ENCODE measurements around the gene RAB20. TPM values are rescaled to one million over a fixed set of nuclear protein-coding genes. Genes with fewer than 3 reads are reported as not detected.

RAB20 gene
- total and polyA plus RNA-seq, 2 of the 8 experiments (the other 6 are each of a cell fraction or from before 2014, with no cell fraction given): 14.8 to 27.9 TPM

DNA sequence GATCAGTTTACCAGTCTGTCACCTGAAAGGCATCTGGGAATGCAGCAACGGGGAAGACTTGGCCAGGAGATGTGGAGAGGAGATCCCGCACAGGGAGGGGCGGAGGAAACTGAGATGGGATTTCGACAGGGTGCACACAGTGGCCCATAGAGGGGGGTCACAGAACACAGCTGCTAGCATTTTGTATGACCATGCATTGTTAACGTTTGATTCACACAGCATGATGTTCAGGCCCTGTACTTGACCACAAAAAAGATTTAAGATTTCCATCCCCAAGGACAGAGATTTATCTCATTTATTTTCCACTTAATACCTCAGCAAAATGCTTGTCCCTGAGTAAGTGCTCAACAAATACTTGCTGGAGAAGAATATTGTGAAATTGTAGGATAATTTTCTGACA, 63.2 kb downstream of the RAB20 start:
- Histone ChIP-seq H3K79me2 (ENCODE audit: control insufficient read depth in 1 of 2, insufficient read depth in 2 of 2, low read length in 2 of 2) (no peaks in the 10 kb centered on the region), H3K18ac (ENCODE audit: extremely low read depth, low read length) (no peak overlapping the region), H3K23ac (ENCODE audit: insufficient read length) (no peak overlapping the region), H3K4me2 (ENCODE audit: insufficient read depth in 1 of 2, low read depth in 2 of 2, low read length in 2 of 2) (no peak overlapping the region), H2BK120ac (replicated peaks; ENCODE audit: low read depth, low read length) (no peak overlapping the region), H3K9ac (replicated peaks in 1 of 4; ENCODE audit: extremely low read depth in 1 of 4, low read depth in 3 of 4, low read length in 3 of 4) (no peak overlapping the region), H2AFZ (ENCODE audit: low read length) (no peak overlapping the region), H3K27ac (ENCODE audit: low read depth, low read length) (no peak overlapping the region), H2BK12ac (ENCODE audit: low read depth, low read length) (no peak overlapping the region), H4K5ac (ENCODE audit: insufficient read length, low read depth, low read length) (no peak overlapping the region), H4K20me1 (replicated peaks in 1 of 2; ENCODE audit: control insufficient read depth in 1 of 2, insufficient read depth in 2 of 2, low read length in 2 of 2) (no peaks in the 10 kb centered on the region), H3K4ac (replicated peaks; ENCODE audit: insufficient read length, low read depth, low read length) (no peak overlapping the region), H3K27me3 (replicated peaks in 1 of 4; ENCODE audit: control insufficient read depth in 3 of 4, extremely low read depth in 1 of 4, insufficient read depth in 3 of 4, low read length in 3 of 4) (no peaks in the 10 kb centered on the region), H3K14ac (ENCODE audit: insufficient read length) (no peak overlapping the region), H3K4me1 (replicated peaks in 1 of 4; ENCODE audit: control insufficient read depth in 3 of 4, insufficient read depth in 4 of 4, low read length in 3 of 4) (no peaks in the 10 kb centered on the region), H3K36me3 (ENCODE audit: control insufficient read depth in 2 of 4, insufficient read depth in 4 of 4, low read length in 3 of 4) (peaks cover 5 to 63% (median 40%) of the 10 kb centered on the region in 4 experiments; a peak in 7 of 8 replicates), H2BK5ac (ENCODE audit: low read depth, low read length) (no peak overlapping the region), H3K23me2 (ENCODE audit: low read depth, low read length) (no peaks in the 10 kb centered on the region), H2BK15ac (ENCODE audit: low read length) (no peak overlapping the region), H4K91ac (replicated peaks; ENCODE audit: insufficient read length, low read length) (no peak overlapping the region), H3K79me1 (ENCODE audit: low read depth, low read length) (no peaks in the 10 kb centered on the region; the same call in 1 of the 2 replicates), H3K9me3 (ENCODE audit: insufficient read depth in 2 of 2, low read depth in 1 of 2, low read length in 1 of 2) (peaks cover 3 to 10% of the 10 kb centered on the region in 2 experiments; a peak in 2 of 4 replicates), H3K4me3 (ENCODE audit: extremely low read depth in 1 of 4, insufficient read depth in 2 of 4, low read depth in 3 of 4, low read length in 4 of 4) (no peak overlapping the region), H2BK20ac (ENCODE audit: low read length) (no peak overlapping the region), H3K56ac (replicated peaks; ENCODE audit: insufficient read length, low read depth, low read length) (no peak overlapping the region), H2AK5ac (ENCODE audit: low read depth, low read length) (no peak overlapping the region), H4K8ac (ENCODE audit: extremely low read depth, insufficient read depth, low read length) (no peak overlapping the region)
- CTCF ChIA-PET (ENCODE audit: partially characterized antibody): interaction anchor here (0.6 kb wide), 1 partner anchor 44 kb away, joined by 3 read pairs; no protein-coding TSS in a partner anchor
- DNase-seq (ENCODE audit: low read depth in 1 of 2, low spot score in 2 of 2) (no peak), FAIRE-seq (no peak)
- TF ChIP-seq HDAC2 (IDR thresholded peaks at IDR 0.05; ENCODE audit: borderline replicate concordance in 1 of 2, low read depth in 2 of 2, low read length in 2 of 2) (no peak), EZH2 (IDR thresholded peaks at IDR 0.05; ENCODE audit: low read depth, low read length, severe bottlenecking) (no peak), HDAC6 (IDR thresholded peaks at IDR 0.05; ENCODE audit: low read depth, low read length) (no peak), CEBPB (IDR thresholded peaks at IDR 0.05; ENCODE audit: low read depth, low read length) (no peak), NRF1 (IDR thresholded peaks at IDR 0.05; ENCODE audit: low read depth, low read length) (no peak), KDM5A (IDR thresholded peaks at IDR 0.05; ENCODE audit: low read length) (no peak), SP2 (IDR thresholded peaks at IDR 0.05; ENCODE audit: low read length) (no peak)
- TF ChIP-seq, protein P1, sequence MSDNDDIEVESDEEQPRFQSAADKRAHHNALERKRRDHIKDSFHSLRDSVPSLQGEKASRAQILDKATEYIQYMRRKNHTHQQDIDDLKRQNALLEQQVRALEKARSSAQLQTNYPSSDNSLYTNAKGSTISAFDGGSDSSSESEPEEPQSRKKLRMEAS (IDR thresholded peaks at IDR 0.05): no peak
- TF ChIP-seq, protein P2, sequence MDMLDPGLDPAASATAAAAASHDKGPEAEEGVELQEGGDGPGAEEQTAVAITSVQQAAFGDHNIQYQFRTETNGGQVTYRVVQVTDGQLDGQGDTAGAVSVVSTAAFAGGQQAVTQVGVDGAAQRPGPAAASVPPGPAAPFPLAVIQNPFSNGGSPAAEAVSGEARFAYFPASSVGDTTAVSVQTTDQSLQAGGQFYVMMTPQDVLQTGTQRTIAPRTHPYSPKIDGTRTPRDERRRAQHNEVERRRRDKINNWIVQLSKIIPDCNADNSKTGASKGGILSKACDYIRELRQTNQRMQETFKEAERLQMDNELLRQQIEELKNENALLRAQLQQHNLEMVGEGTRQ (IDR thresholded peaks at IDR 0.05; ENCODE audit: low read length): no peak
- whole genome bisulfite sequencing, 2 experiments (ENCODE audit: extremely low coverage in 1 of 2, insufficient coverage in 1 of 2, insufficient read length in 1 of 2, insufficient replicate concordance in 2 of 2, low coverage in 1 of 2, low lambda C conversion rate in 2 of 2, missing lambda C conversion rate in 1 of 2): 95% methylated on average over 5 of the region's 5 CpGs; no CpG with 5 or more reads in 1 of the 2 experiments
- POLR2A ChIA-PET (ENCODE audit: partially characterized antibody): no interaction called here
